H1 (cell line): Measurements from ENCODE around the gene ELMO1. TPM values are rescaled to one million over a fixed set of nuclear protein-coding genes. Genes with fewer than 3 reads are reported as not detected.

ENCODE experiments used
- CTCF ChIA-PET: fragments of 300-600 bp; sonication (Branson Sonifier 250); formaldehyde crosslinking; loops from one replicate; lab custom pipeline; 2021; ENCODE audit not compliant: partially characterized antibody; lab: Charles Lee
- POLR2A ChIA-PET: fragments of 300-600 bp; sonication (Branson Sonifier 250); formaldehyde crosslinking; loops from one replicate; lab custom pipeline; 2021; ENCODE audit warnings: inconsistent platforms; ENCODE audit not compliant: partially characterized antibody; lab: Charles Lee
- DNase-seq, 2 experiments: peaks; one replicate each; pipeline versions ENCODE4 v3.0.0 to v3.0.0-alpha.2; 2010 to 2022; ENCODE audit warnings: low spot score in 2 of 2, low read depth in 1 of 2, mixed read lengths in 1 of 2
- FAIRE-seq: peaks from 2 replicates; lab custom pipeline; 2011; peaks lifted over from hg19 to GRCh38; lab: Jason Lieb, UNC
- H2AFZ ChIP-seq: 2 replicates; pipeline ENCODE4 v1.8.1; 2012; ENCODE audit warnings: low read length, inconsistent platforms
- H2AK5ac ChIP-seq: 2 replicates; pipeline ENCODE4 v1.6.1; 2013; ENCODE audit warnings: low read depth, low read length
- H2BK120ac ChIP-seq: replicated peaks from 2 replicates; pipeline ENCODE3; 2013; ENCODE audit warnings: low read depth, low read length, inconsistent platforms
- H2BK12ac ChIP-seq: 2 replicates; pipeline ENCODE4 v1.6.1; 2013; ENCODE audit warnings: low read depth, low read length
- H2BK15ac ChIP-seq: 2 replicates; pipeline ENCODE4 v1.6.1; 2013; ENCODE audit warnings: low read length
- H2BK20ac ChIP-seq: 2 replicates; pipeline ENCODE4 v1.6.1; 2013; ENCODE audit warnings: low read length
- H2BK5ac ChIP-seq: 2 replicates; pipeline ENCODE4 v1.6.1; 2013; ENCODE audit warnings: low read depth, low read length
- H3K14ac ChIP-seq: 2 replicates; pipeline ENCODE4 v1.6.1; 2013; ENCODE audit warnings: inconsistent platforms; ENCODE audit not compliant: insufficient read length
- H3K18ac ChIP-seq: 2 replicates; pipeline ENCODE4 v1.6.1; 2013; ENCODE audit warnings: low read length; ENCODE audit errors: extremely low read depth
- H3K23ac ChIP-seq: 2 replicates; pipeline ENCODE4 v1.6.1; 2013; ENCODE audit warnings: inconsistent platforms; ENCODE audit not compliant: insufficient read length
- H3K23me2 ChIP-seq: 2 replicates; pipeline ENCODE4 v1.6.1; 2013; ENCODE audit warnings: low read depth, low read length
- H3K27ac ChIP-seq: 2 replicates; pipeline ENCODE4 v1.6.1; 2011; ENCODE audit warnings: low read depth, low read length, inconsistent platforms
- H3K27me3 ChIP-seq, 4 experiments: replicated peaks in 1 of 4; 1 replicate in 1 of 4; 2 replicates in 3 of 4; pipeline versions ENCODE4 v1.6.1 to v1.8.1; 2011 to 2013; ENCODE audit warnings: low read length in 3 of 4, mild to moderate bottlenecking in 3 of 4, inconsistent platforms in 2 of 4, mixed read lengths in 2 of 4, moderate library complexity in 1 of 4; ENCODE audit not compliant: control insufficient read depth in 3 of 4, insufficient read depth in 3 of 4; ENCODE audit errors: extremely low read depth in 1 of 4
- H3K36me3 ChIP-seq, 4 experiments: 2 replicates each; pipeline versions ENCODE4 v1.6.1 to v1.8.1; 2011 to 2013; ENCODE audit warnings: mild to moderate bottlenecking in 4 of 4, low read length in 3 of 4, moderate library complexity in 2 of 4, control low read depth in 1 of 4, inconsistent platforms in 1 of 4; ENCODE audit not compliant: insufficient read depth in 4 of 4, control insufficient read depth in 2 of 4
- H3K4ac ChIP-seq: replicated peaks from 2 replicates; pipeline ENCODE3; 2013; ENCODE audit warnings: low read length, low read depth, mixed read lengths, inconsistent platforms; ENCODE audit not compliant: insufficient read length
- H3K4me1 ChIP-seq, 4 experiments: replicated peaks in 1 of 4; 1 replicate in 1 of 4; 2 replicates in 3 of 4; pipeline versions ENCODE4 v1.6.1 to v1.8.1; 2011 to 2013; ENCODE audit warnings: low read length in 3 of 4, inconsistent platforms in 2 of 4, mixed read lengths in 1 of 4; ENCODE audit not compliant: insufficient read depth in 4 of 4, control insufficient read depth in 3 of 4
- H3K4me2 ChIP-seq, 2 experiments: 2 replicates each; pipeline versions ENCODE4 v1.6.1 to v1.8.1; 2011 to 2013; ENCODE audit warnings: low read depth in 2 of 2, low read length in 2 of 2, control low read depth in 1 of 2, inconsistent platforms in 1 of 2, mild to moderate bottlenecking in 1 of 2; ENCODE audit not compliant: insufficient read depth in 1 of 2
- H3K4me3 ChIP-seq, 4 experiments: fragments of 200-600, 300-600 bp in 1 of 4; sonication (generic), shearing (Covaris generic), sonication (Bioruptor Twin) in 1 of 4; 2 replicates each; pipeline versions ENCODE4 v1.5.1 to v1.8.1; 2011 to 2016; ENCODE audit warnings: low read length in 4 of 4, low read depth in 3 of 4, control low read depth in 2 of 4, inconsistent platforms in 2 of 4, mild to moderate bottlenecking in 2 of 4, mixed read lengths in 1 of 4, moderate library complexity in 1 of 4; ENCODE audit not compliant: insufficient read depth in 2 of 4; ENCODE audit errors: extremely low read depth in 1 of 4
- H3K56ac ChIP-seq: replicated peaks from 2 replicates; pipeline ENCODE3; 2013; ENCODE audit warnings: low read depth, mild to moderate bottlenecking, mixed read lengths, low read length, inconsistent platforms; ENCODE audit not compliant: insufficient read length
- H3K79me1 ChIP-seq: 2 replicates; pipeline ENCODE4 v1.6.1; 2013; ENCODE audit warnings: low read depth, low read length, control low read depth
- H3K79me2 ChIP-seq, 2 experiments: 2 replicates each; pipeline versions ENCODE4 v1.6.1 to v1.8.1; 2012 to 2013; ENCODE audit warnings: low read length in 2 of 2, mild to moderate bottlenecking in 2 of 2, inconsistent platforms in 1 of 2; ENCODE audit not compliant: insufficient read depth in 2 of 2, control insufficient read depth in 1 of 2
- H3K9ac ChIP-seq, 4 experiments: replicated peaks in 1 of 4; 1 replicate in 1 of 4; 2 replicates in 3 of 4; pipeline versions ENCODE4 v1.6.1 to v1.8.1; 2011 to 2013; ENCODE audit warnings: low read depth in 3 of 4, low read length in 3 of 4, control low read depth in 2 of 4, mild to moderate bottlenecking in 2 of 4, moderate library complexity in 2 of 4, inconsistent platforms in 1 of 4; ENCODE audit errors: extremely low read depth in 1 of 4
- H3K9me3 ChIP-seq, 2 experiments: 2 replicates each; pipeline versions ENCODE4 v1.6.1 to v1.8.1; 2012 to 2013; ENCODE audit warnings: mild to moderate bottlenecking in 2 of 2, moderate library complexity in 2 of 2, control low read depth in 1 of 2, inconsistent platforms in 1 of 2, low read depth in 1 of 2, low read length in 1 of 2, mixed read lengths in 1 of 2; ENCODE audit not compliant: insufficient read depth in 2 of 2
- H4K20me1 ChIP-seq, 2 experiments: replicated peaks in 1 of 2; 2 replicates each; pipeline versions ENCODE3 to v1.8.1; 2011 to 2013; ENCODE audit warnings: inconsistent platforms in 2 of 2, low read length in 2 of 2, mild to moderate bottlenecking in 1 of 2; ENCODE audit not compliant: insufficient read depth in 2 of 2, control insufficient read depth in 1 of 2
- H4K5ac ChIP-seq: 2 replicates; pipeline ENCODE4 v1.6.1; 2013; ENCODE audit warnings: low read length, low read depth, mixed read lengths, inconsistent platforms; ENCODE audit not compliant: insufficient read length
- H4K8ac ChIP-seq: 2 replicates; pipeline ENCODE4 v1.8.0; 2013; ENCODE audit warnings: mild to moderate bottlenecking, moderate library complexity, low read length, inconsistent platforms; ENCODE audit not compliant: insufficient read depth; ENCODE audit errors: extremely low read depth
- H4K91ac ChIP-seq: replicated peaks from 2 replicates; pipeline ENCODE3; 2013; ENCODE audit warnings: low read length, mixed read lengths, inconsistent platforms; ENCODE audit not compliant: insufficient read length
- CBX8 ChIP-seq: fragments of 300-800, 300-1000 bp; sonication (generic); IDR thresholded peaks from 2 replicates; pipeline ENCODE4 v1.7.1; 2016; ENCODE audit warnings: low read depth, low read length, borderline replicate concordance
- CREB1 ChIP-seq: IDR thresholded peaks from 2 replicates; pipeline ENCODE4 v1.6.1; 2012; ENCODE audit warnings: inconsistent platforms
- GABPA ChIP-seq: IDR thresholded peaks from 2 replicates; pipeline ENCODE4 v1.6.1; 2011; ENCODE audit warnings: mild to moderate bottlenecking, low read length, moderate library complexity, borderline replicate concordance; ENCODE audit not compliant: insufficient read depth
- GTF2F1 ChIP-seq: IDR thresholded peaks from 2 replicates; pipeline ENCODE4 v1.6.1; 2012; ENCODE audit warnings: low read depth, low read length, improper control_type of control experiment, borderline replicate concordance
- JUND ChIP-seq: IDR thresholded peaks from 2 replicates; pipeline ENCODE4 v1.6.1; 2011; ENCODE audit warnings: mild to moderate bottlenecking, improper control_type of control experiment, low read length
- KDM5A ChIP-seq: fragments of 200-600 bp; IDR thresholded peaks from 2 replicates; pipeline ENCODE4 v1.7.1; 2012; ENCODE audit warnings: mild to moderate bottlenecking, low read length, inconsistent platforms, mixed read lengths
- RAD21 ChIP-seq, 2 experiments: IDR thresholded peaks in 1 of 2; conservative IDR thresholded peaks in 1 of 2; 2 replicates each; pipeline ENCODE4 v1.6.1; 2011; ENCODE audit warnings: low read depth in 2 of 2, low read length in 2 of 2, improper control_type of control experiment in 1 of 2, inconsistent platforms in 1 of 2, mild to moderate bottlenecking in 1 of 2, moderate library complexity in 1 of 2
- RXRA ChIP-seq: IDR thresholded peaks from 2 replicates; pipeline ENCODE4 v1.6.1; 2011; ENCODE audit warnings: low read depth, mild to moderate bottlenecking, low read length, moderate library complexity; ENCODE audit not compliant: insufficient read depth
- SAP30 ChIP-seq: fragments of 300-600 bp; sonication (generic); IDR thresholded peaks from 2 replicates; pipeline ENCODE4 v1.7.1; 2012; ENCODE audit warnings: low read length, moderate library complexity, mild to moderate bottlenecking, inconsistent platforms; ENCODE audit not compliant: insufficient read depth, insufficient replicate concordance
- SIRT6 ChIP-seq: IDR thresholded peaks from one replicate; pipeline ENCODE4 v1.7.1; 2012; ENCODE audit warnings: low read length, inconsistent platforms
- TCF12 ChIP-seq: IDR thresholded peaks from 2 replicates; pipeline ENCODE4 v1.6.1; 2011; ENCODE audit warnings: low read depth, mild to moderate bottlenecking, low read length
- ZNF274 ChIP-seq: IDR thresholded peaks from 2 replicates; pipeline ENCODE4 v1.7.0; 2012; ENCODE audit warnings: low read length, borderline replicate concordance; ENCODE audit errors: extremely low read depth
- WGBS, 2 experiments: shearing (Covaris generic) in 1 of 2; methylation state at CpG; one replicate each; pipeline versions ENCODE4 v1.1.6 to v1.1.7; 2013 to 2015; ENCODE audit warnings: low lambda C conversion rate in 2 of 2, mixed read lengths in 2 of 2, inconsistent platforms in 1 of 2, low coverage in 1 of 2, missing lambda C conversion rate in 1 of 2; ENCODE audit not compliant: insufficient replicate concordance in 2 of 2, insufficient coverage in 1 of 2, insufficient read length in 1 of 2; ENCODE audit errors: extremely low coverage in 1 of 2, missing lambda C conversion rate in 1 of 2; 5-methylcytosine and 5-hydroxymethylcytosine counted together
- polyA plus RNA-seq, 7 experiments: library from polyadenylated mRNA; depleted of rRNA in 3 of 7; stranded (reverse) in 5 of 7; unstranded in 2 of 7; fragments of >200 nt in 5 of 7; fragments of 200-250 nt in 2 of 7; gene quantifications; 1 replicate in 5 of 7; 2 replicates in 1 of 7; 4 replicates in 1 of 7; pipeline versions ENCODE4 v1.2.1 to v1.2.3, GENCODE V29; 2011 to 2013; ENCODE audit warnings: missing spikeins in 2 of 7, mixed read lengths in 2 of 7
- total RNA-seq: library from RNA; stranded (reverse); fragmentation: NEBNext Ultra II Directional; extraction: Animal tissue kit (Norgen Biotek cat#: 25700); gene quantifications from 2 replicates; pipeline ENCODE4 v1.2.1, GENCODE V29; 2021
- TF ChIP-seq, protein P1 (sequence below): IDR thresholded peaks from 2 replicates; pipeline ENCODE4 v1.6.1; 2012; ENCODE audit warnings: inconsistent platforms

ELMO1 gene
- total and polyA plus RNA-seq, 2 of the 8 experiments (the other 6 are each of a cell fraction or from before 2014, with no cell fraction given): 18.4 to 21.0 TPM

DNA sequence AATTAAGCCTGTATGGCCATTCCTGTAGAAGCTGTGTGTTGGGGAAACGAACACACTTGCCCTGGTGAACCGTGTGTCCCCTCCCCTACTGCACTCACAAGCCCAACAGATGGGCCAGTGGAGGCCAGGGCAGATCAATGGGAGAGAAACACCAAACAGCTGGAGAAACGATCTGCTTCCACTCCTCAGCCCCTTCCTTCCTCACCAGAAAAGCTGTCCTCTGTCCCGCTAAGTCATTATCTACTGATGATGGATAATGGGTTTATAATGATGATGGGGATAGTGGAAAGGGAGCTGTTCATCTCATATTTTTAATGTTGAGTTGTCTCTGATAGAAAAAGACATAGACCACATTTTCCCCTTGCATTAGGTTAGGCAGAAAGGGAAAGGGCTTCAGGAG is 99.7 kb downstream of the ELMO1 start:
- no peak overlapping the region for H3K23ac ChIP-seq
- H4K5ac ChIP-seq: no peak overlapping the region
- H3K27me3 ChIP-seq: no peaks in the 10 kb centered on the region
- no peak overlapping the region for H3K56ac ChIP-seq
- WGBS, 2 experiments: 79% methylated on average over 4 of the region's 4 CpGs; no CpG with 5 or more reads in 1 of the 2 experiments
- H3K79me1 ChIP-seq: no peaks in the 10 kb centered on the region
- H4K20me1 ChIP-seq: no peaks in the 10 kb centered on the region
- no peak overlapping the region for H2BK5ac ChIP-seq
- no peaks in the 10 kb centered on the region; a peak in 1 of 7 replicates for H3K4me1 ChIP-seq
- no peak for FAIRE-seq
- no peaks in the 10 kb centered on the region for H3K23me2 ChIP-seq
- H3K4ac ChIP-seq: no peak overlapping the region
- no peak overlapping the region for H3K18ac ChIP-seq
- ChIA-PET CTCF (interaction anchor here (0.7 to 1.9 kb wide), 5 partner anchors 13 to 140 kb away, joined by 3 to 11 read pairs (median 5); no protein-coding TSS in a partner anchor), POLR2A (no interaction called here)
- H2BK20ac ChIP-seq: no peak overlapping the region
- no peak overlapping the region for H2BK12ac ChIP-seq
- H3K36me3 ChIP-seq: no peaks in the 10 kb centered on the region
- H3K14ac ChIP-seq: no peak overlapping the region
- no peak for DNase-seq
- no peak overlapping the region for H2AK5ac ChIP-seq
- no peak overlapping the region for H4K8ac ChIP-seq
- H3K4me2 ChIP-seq: no peak overlapping the region
- H4K91ac ChIP-seq: no peak overlapping the region
- H2AFZ ChIP-seq: no peak overlapping the region
- no peak overlapping the region for H3K9ac ChIP-seq
- H3K9me3 ChIP-seq: no peaks in the 10 kb centered on the region
- no peaks in the 10 kb centered on the region for H3K79me2 ChIP-seq
- no peak overlapping the region for H2BK120ac ChIP-seq
- no peak overlapping the region for H2BK15ac ChIP-seq
- no peak overlapping the region for H3K4me3 ChIP-seq
- no peak overlapping the region for H3K27ac ChIP-seq
- TF ChIP-seq RAD21 (IDR thresholded peaks at IDR 0.05 in 1 of 2, conservative IDR thresholded peaks at IDR 0.05 in 1 of 2; ENCODE audit: low read depth in 2 of 2, low read length in 2 of 2) (no peak), GTF2F1 (no peak), KDM5A (no peak), SAP30 (no peak), JUND (no peak), RXRA (no peak), ZNF274 (no peak), CBX8 (no peak), SIRT6 (no peak), GABPA (no peak), TCF12 (no peak), CREB1 (no peak)
- TF ChIP-seq, protein P1, sequence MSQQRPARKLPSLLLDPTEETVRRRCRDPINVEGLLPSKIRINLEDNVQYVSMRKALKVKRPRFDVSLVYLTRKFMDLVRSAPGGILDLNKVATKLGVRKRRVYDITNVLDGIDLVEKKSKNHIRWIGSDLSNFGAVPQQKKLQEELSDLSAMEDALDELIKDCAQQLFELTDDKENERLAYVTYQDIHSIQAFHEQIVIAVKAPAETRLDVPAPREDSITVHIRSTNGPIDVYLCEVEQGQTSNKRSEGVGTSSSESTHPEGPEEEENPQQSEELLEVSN: no peak
